Measurements from ENCODE around the gene TBC1D1. TPM values are rescaled to one million over a fixed set of nuclear protein-coding genes. Genes with fewer than 3 reads are reported as not detected.
A peak's percentile ranks its signal among the peaks of the same experiment; 100 is the strongest.
"Not testable (repeated sequence)": the region's sequence is repeated elsewhere in the genome, so short reads cannot be mapped to it uniquely, and the experiment has no call there.

The TBC1D1 gene
- polyA plus RNA-seq, 1 donor (not counting 4 experiments of a cell fraction or from before 2014, with no cell fraction given), result 32.5 TPM

GRCh38 chr4:37973441-37973840 lies 82.6 kb downstream of the TBC1D1 start:
- H3K36me3 ChIP-seq (ENCODE audit: control insufficient read depth in 2 of 2, extremely low read depth in 1 of 2, insufficient read depth in 2 of 2, low read length in 2 of 2), result no peaks in the 10 kb centered on the region
- no peaks in the 10 kb centered on the region for H4K20me1 ChIP-seq (ENCODE audit: control insufficient read depth, extremely low read depth, insufficient read depth, low read length)
- dilution Hi-C loops (cut with MboI; ENCODE audit: extremely low pct_ligation_motif_present, low sequenced_read_pairs), result no loop called here
- no peak for TF ChIP-seq EZH2 (IDR thresholded peaks at IDR 0.05; ENCODE audit: low read length)
- TF ChIP-seq CTCF (optimal IDR thresholded peaks at IDR 0.05 in 1 of 3, IDR thresholded peaks at IDR 0.05 in 1 of 3, conservative IDR thresholded peaks at IDR 0.05 in 1 of 3; ENCODE audit: extremely low read depth in 1 of 3, insufficient read depth in 2 of 3, low read length in 3 of 3), result no peak
- peaks cover 11% of the 10 kb centered on the region for H3K4me1 ChIP-seq (ENCODE audit: control insufficient read depth, extremely low read depth, insufficient read depth, low read length)
- H3K9ac ChIP-seq (ENCODE audit: control insufficient read depth, extremely low read depth, insufficient read depth, low read length), result no peak overlapping the region
- no peak overlapping the region for H2AFZ ChIP-seq (ENCODE audit: control insufficient read depth, low read length)
- H3K27ac ChIP-seq (ENCODE audit: control insufficient read depth, insufficient read depth, low read length), result no peak overlapping the region
- no peak for DNase-seq (ENCODE audit: low read depth, low spot score)
- peaks cover 2% of the 10 kb centered on the region for H3K79me2 ChIP-seq (ENCODE audit: control insufficient read depth, insufficient read depth, low read length)
- H3K9me3 ChIP-seq (ENCODE audit: control insufficient read depth, low read depth, low read length), result no peaks in the 10 kb centered on the region
- FAIRE-seq, result no peak
- H3K4me3 ChIP-seq (ENCODE audit: control insufficient read depth in 2 of 3, extremely low read depth in 1 of 3, insufficient read depth in 2 of 3, low read depth in 1 of 3, low read length in 3 of 3), result no peak overlapping the region
- no peak overlapping the region for H3K4me2 ChIP-seq (ENCODE audit: control insufficient read depth, extremely low read depth, insufficient read depth, low read depth, low read length)
- no peaks in the 10 kb centered on the region for H3K27me3 ChIP-seq (ENCODE audit: control insufficient read depth, extremely low read depth, insufficient read depth, low read length)
- H3K9me1 ChIP-seq (ENCODE audit: control insufficient read depth, extremely low read depth, insufficient read depth, low read length), result no peaks in the 10 kb centered on the region

GRCh38 chr4:37975321-37975822 lies 84.5 kb downstream of the TBC1D1 start:
- H3K27ac ChIP-seq (ENCODE audit: control insufficient read depth, insufficient read depth, low read length); H3K36me3 ChIP-seq (ENCODE audit: control insufficient read depth in 2 of 2, extremely low read depth in 1 of 2, insufficient read depth in 2 of 2, low read length in 2 of 2); H3K9ac ChIP-seq (ENCODE audit: control insufficient read depth, extremely low read depth, insufficient read depth, low read length); H4K20me1 ChIP-seq (ENCODE audit: control insufficient read depth, extremely low read depth, insufficient read depth, low read length); H3K4me3 ChIP-seq (ENCODE audit: control insufficient read depth in 2 of 3, extremely low read depth in 1 of 3, insufficient read depth in 2 of 3, low read depth in 1 of 3, low read length in 3 of 3); H3K4me2 ChIP-seq (ENCODE audit: control insufficient read depth, extremely low read depth, insufficient read depth, low read depth, low read length); H2AFZ ChIP-seq (ENCODE audit: control insufficient read depth, low read length); H3K27me3 ChIP-seq (ENCODE audit: control insufficient read depth, extremely low read depth, insufficient read depth, low read length); H3K9me3 ChIP-seq (ENCODE audit: control insufficient read depth, low read depth, low read length); DNase-seq (ENCODE audit: low read depth, low spot score); dilution Hi-C loops (cut with MboI; ENCODE audit: extremely low pct_ligation_motif_present, low sequenced_read_pairs); FAIRE-seq; H3K9me1 ChIP-seq (ENCODE audit: control insufficient read depth, extremely low read depth, insufficient read depth, low read length): not testable (repeated sequence)
- peaks cover 12% of the 10 kb centered on the region for H3K4me1 ChIP-seq (ENCODE audit: control insufficient read depth, extremely low read depth, insufficient read depth, low read length)
- peaks cover 13% of the 10 kb centered on the region for H3K79me2 ChIP-seq (ENCODE audit: control insufficient read depth, insufficient read depth, low read length)

GRCh38 chr4:37976507-37976906 lies 85.6 kb downstream of the TBC1D1 start:
- peaks cover 14% of the 10 kb centered on the region for H3K79me2 ChIP-seq (ENCODE audit: control insufficient read depth, insufficient read depth, low read length)
- peak overlapping the region; percentile 54 for H3K4me2 ChIP-seq (ENCODE audit: control insufficient read depth, extremely low read depth, insufficient read depth, low read depth, low read length)
- H3K4me3 ChIP-seq (ENCODE audit: control insufficient read depth in 2 of 3, extremely low read depth in 1 of 3, insufficient read depth in 2 of 3, low read depth in 1 of 3, low read length in 3 of 3), result no peak overlapping the region
- H3K9ac ChIP-seq (ENCODE audit: control insufficient read depth, extremely low read depth, insufficient read depth, low read length), result no peak overlapping the region
- H4K20me1 ChIP-seq (ENCODE audit: control insufficient read depth, extremely low read depth, insufficient read depth, low read length), result no peaks in the 10 kb centered on the region
- H3K27ac ChIP-seq (ENCODE audit: control insufficient read depth, insufficient read depth, low read length), result no peak overlapping the region
- FAIRE-seq (no peak), DNase-seq (ENCODE audit: low read depth, low spot score) (no peak)
- H3K36me3 ChIP-seq (ENCODE audit: control insufficient read depth in 2 of 2, extremely low read depth in 1 of 2, insufficient read depth in 2 of 2, low read length in 2 of 2), result no peaks in the 10 kb centered on the region
- H2AFZ ChIP-seq (ENCODE audit: control insufficient read depth, low read length), result peak overlapping the region; percentile 62
- no peaks in the 10 kb centered on the region for H3K9me1 ChIP-seq (ENCODE audit: control insufficient read depth, extremely low read depth, insufficient read depth, low read length)
- peaks cover 14% of the 10 kb centered on the region for H3K4me1 ChIP-seq (ENCODE audit: control insufficient read depth, extremely low read depth, insufficient read depth, low read length)
- H3K9me3 ChIP-seq (ENCODE audit: control insufficient read depth, low read depth, low read length), result no peaks in the 10 kb centered on the region
- no peak for TF ChIP-seq EZH2 (IDR thresholded peaks at IDR 0.05; ENCODE audit: low read length)
- TF ChIP-seq CTCF (optimal IDR thresholded peaks at IDR 0.05 in 1 of 3, IDR thresholded peaks at IDR 0.05 in 1 of 3, conservative IDR thresholded peaks at IDR 0.05 in 1 of 3; ENCODE audit: extremely low read depth in 1 of 3, insufficient read depth in 2 of 3, low read length in 3 of 3), result no peak
- no peaks in the 10 kb centered on the region for H3K27me3 ChIP-seq (ENCODE audit: control insufficient read depth, extremely low read depth, insufficient read depth, low read length)
- dilution Hi-C loops (cut with MboI; ENCODE audit: extremely low pct_ligation_motif_present, low sequenced_read_pairs), result no loop called here

Measured in keratinocyte (primary cell).